Placental epithelial cell (primary cell): ENCODE data around the gene MTO1. TPM values are rescaled to one million over a fixed set of nuclear protein-coding genes. Genes with fewer than 3 reads are reported as not detected.

Source experiments
- small RNA-seq: library from RNA; depleted of rRNA; stranded (forward); fragments of <200 nt; gene quantifications from one replicate; pipeline ENCODE3, GENCODE V24; 2012
- total RNA-seq: library from RNA; depleted of rRNA; stranded (reverse); fragments of >200 nt; gene quantifications from 2 replicates; pipeline ENCODE4 v1.2.3, GENCODE V29; 2012

Gene MTO1, protein sequence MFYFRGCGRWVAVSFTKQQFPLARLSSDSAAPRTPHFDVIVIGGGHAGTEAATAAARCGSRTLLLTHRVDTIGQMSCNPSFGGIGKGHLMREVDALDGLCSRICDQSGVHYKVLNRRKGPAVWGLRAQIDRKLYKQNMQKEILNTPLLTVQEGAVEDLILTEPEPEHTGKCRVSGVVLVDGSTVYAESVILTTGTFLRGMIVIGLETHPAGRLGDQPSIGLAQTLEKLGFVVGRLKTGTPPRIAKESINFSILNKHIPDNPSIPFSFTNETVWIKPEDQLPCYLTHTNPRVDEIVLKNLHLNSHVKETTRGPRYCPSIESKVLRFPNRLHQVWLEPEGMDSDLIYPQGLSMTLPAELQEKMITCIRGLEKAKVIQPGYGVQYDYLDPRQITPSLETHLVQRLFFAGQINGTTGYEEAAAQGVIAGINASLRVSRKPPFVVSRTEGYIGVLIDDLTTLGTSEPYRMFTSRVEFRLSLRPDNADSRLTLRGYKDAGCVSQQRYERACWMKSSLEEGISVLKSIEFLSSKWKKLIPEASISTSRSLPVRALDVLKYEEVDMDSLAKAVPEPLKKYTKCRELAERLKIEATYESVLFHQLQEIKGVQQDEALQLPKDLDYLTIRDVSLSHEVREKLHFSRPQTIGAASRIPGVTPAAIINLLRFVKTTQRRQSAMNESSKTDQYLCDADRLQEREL
- 31.0 and 31.8 TPM in 2 replicates for total RNA-seq

GRCh38 chr6:73461537-73462350 lies at the start of gene MTO1:
Gene MTO1 (plus strand): TSS chr6:73461737. CDS start chr6:73461855, 118 bp downstream.

DNA sequence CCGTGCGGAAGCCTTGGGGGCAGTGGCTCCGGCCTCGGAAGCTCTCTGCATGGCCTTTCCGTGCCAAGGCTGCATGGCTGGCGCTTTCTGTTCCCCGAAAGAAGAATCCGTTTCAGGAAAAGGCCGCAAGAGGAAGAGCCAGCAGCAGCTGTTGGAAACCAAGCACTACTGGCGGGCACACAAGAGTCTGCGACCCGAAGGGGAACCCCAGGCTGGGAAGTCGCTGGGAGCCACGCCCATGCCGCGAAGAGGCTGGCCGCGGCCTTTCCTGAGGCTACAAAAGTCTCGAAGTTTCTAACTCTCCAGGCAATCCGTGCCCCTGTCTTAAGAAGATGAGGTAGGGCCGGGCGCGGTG lies 9.5 kb upstream of the MTO1 start, which contains the start of gene CGAS:
Gene CGAS, minus strand, starts transcription at position 191 of the 355 bp plus-strand sequence. Its CDS starts 116 bp downstream, at position 75.

GRCh38 chr6:73520688-73521350 lies 59.3 kb downstream of the MTO1 start, which contains the start of gene EEF1A1:
Gene EEF1A1 (minus strand): TSS chr6:73521032. CDS start chr6:73520026, 1,006 bp downstream.

Small RNAs within 50 kb of the gene (small RNA-seq; reads per million reads assigned to genes)
- gene AL603910.2, result not detected
- gene RN7SL827P, result not detected
- gene RNU6-975P, result not detected

Other genes with a start within 250 kb of the MTO1 start
- not detected in 2 replicates for gene KHDC1L, start 236.2 kb upstream of the MTO1 start, total RNA-seq
- 4.3 and 5.5 TPM in 2 replicates for gene KHDC1, start 198.5 kb upstream of the MTO1 start, total RNA-seq
- gene DPPA5, start 107.5 kb upstream of the MTO1 start, total RNA-seq, result not detected in 2 replicates
- gene KHDC3L, start 99.1 kb upstream of the MTO1 start, total RNA-seq, result not detected in 2 replicates
- gene OOEP, start 91.8 kb upstream of the MTO1 start, total RNA-seq, result 0.33 TPM in 1 of 2 replicates, not detected in the other
- 1.6 and 2.7 TPM in 2 replicates for gene DDX43, start 66.9 kb upstream of the MTO1 start, total RNA-seq
- gene CGAS, start 9.4 kb upstream of the MTO1 start, total RNA-seq, result 2.3 and 2.7 TPM in 2 replicates
- gene EEF1A1, start 59.3 kb downstream of the MTO1 start, total RNA-seq, result 13,253 and 21,584 TPM in 2 replicates
- 14.9 and 29.8 TPM in 2 replicates for gene SLC17A5, start 192.3 kb downstream of the MTO1 start, total RNA-seq
- gene CD109, start 234.5 kb downstream of the MTO1 start, total RNA-seq, result 181 and 202 TPM in 2 replicates